ENCODE results near the gene LRP1B. TPM values are rescaled to one million over a fixed set of nuclear protein-coding genes. Genes with fewer than 3 reads are reported as not detected.

The LRP1B gene
- total RNA-seq, 6 experiments from 2014 or later: 0.06 to 1.7 (median 0.15) TPM; not detected in 1

DNA sequence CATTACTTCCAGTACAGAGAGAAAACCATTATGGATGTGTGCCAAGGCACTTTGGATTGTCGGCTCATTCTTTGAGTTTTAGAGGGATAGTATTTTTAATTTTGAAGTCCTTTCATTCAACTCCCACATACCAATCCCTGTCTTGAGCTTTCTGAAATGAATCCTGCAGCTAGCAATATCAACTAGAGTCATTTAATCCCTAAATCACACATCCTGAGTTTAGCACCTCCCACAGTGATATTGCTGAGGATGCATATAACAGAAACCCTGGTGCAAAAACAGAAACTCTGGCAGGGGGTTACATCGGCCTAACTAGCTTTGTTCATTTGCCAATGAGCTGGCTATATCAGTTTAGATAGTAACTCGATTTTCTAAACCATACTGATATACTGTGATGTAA lies 427.3 kb downstream of the LRP1B start:
- TF ChIP-seq POLR2A (IDR thresholded peaks at IDR 0.05): no peak
- TF ChIP-seq, protein P1, sequence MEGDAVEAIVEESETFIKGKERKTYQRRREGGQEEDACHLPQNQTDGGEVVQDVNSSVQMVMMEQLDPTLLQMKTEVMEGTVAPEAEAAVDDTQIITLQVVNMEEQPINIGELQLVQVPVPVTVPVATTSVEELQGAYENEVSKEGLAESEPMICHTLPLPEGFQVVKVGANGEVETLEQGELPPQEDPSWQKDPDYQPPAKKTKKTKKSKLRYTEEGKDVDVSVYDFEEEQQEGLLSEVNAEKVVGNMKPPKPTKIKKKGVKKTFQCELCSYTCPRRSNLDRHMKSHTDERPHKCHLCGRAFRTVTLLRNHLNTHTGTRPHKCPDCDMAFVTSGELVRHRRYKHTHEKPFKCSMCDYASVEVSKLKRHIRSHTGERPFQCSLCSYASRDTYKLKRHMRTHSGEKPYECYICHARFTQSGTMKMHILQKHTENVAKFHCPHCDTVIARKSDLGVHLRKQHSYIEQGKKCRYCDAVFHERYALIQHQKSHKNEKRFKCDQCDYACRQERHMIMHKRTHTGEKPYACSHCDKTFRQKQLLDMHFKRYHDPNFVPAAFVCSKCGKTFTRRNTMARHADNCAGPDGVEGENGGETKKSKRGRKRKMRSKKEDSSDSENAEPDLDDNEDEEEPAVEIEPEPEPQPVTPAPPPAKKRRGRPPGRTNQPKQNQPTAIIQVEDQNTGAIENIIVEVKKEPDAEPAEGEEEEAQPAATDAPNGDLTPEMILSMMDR (IDR thresholded peaks at IDR 0.05): no peak
- peaks cover 0 to 15% (median 2%) of the 10 kb centered on the region in 4 donors for H3K4me1 ChIP-seq
- H3K27ac ChIP-seq: no peak overlapping the region
- intact Hi-C loops (cut with DNase I): no loop called here
- H3K36me3 ChIP-seq: no peaks in the 10 kb centered on the region
- H3K9me3 ChIP-seq: no peaks in the 10 kb centered on the region
- no peaks in the 10 kb centered on the region for H3K27me3 ChIP-seq
- H3K4me3 ChIP-seq: no peak overlapping the region
- 50% methylated on average over 3 of the region's 3 CpGs for WGBS (ENCODE audit: insufficient coverage, low coverage, low lambda C conversion rate, missing lambda C conversion rate)
- no peak for DNase-seq
- ATAC-seq: no peak

DNA sequence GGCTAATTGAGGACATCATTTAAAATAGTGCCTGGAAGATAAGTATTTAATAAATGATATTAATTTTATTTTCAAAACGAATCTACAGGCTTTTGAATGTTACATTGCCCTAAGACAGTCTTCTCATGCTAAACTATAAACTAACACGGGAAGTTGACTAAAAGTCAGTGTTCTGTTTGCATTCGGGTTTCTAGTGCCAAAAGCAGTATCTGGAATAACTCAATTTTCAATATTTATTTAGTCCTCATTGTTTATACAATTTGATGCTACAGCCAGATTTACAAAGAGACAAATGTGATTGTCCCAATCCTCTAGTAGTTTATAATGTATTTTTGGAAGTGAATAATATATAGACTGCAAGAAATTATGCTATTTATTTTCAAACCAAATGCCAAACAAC lies 429.2 kb downstream of the LRP1B start:
- Histone ChIP-seq H3K27ac (no peak overlapping the region), H3K4me3 (no peak overlapping the region), H3K9me3 (no peaks in the 10 kb centered on the region), H3K4me1 (peaks cover 0 to 15% (median 2%) of the 10 kb centered on the region in 4 donors), H3K27me3 (no peaks in the 10 kb centered on the region), H3K36me3 (no peaks in the 10 kb centered on the region)
- no peak for TF ChIP-seq POLR2A (IDR thresholded peaks at IDR 0.05)
- TF ChIP-seq, protein P1 (IDR thresholded peaks at IDR 0.05): no peak
- ATAC-seq (peak; percentile 71 to 87 (median 84)), DNase-seq (no peak)
- intact Hi-C loops (cut with DNase I): no loop called here
- 13% methylated on average over 3 of the region's 3 CpGs for WGBS (ENCODE audit: insufficient coverage, low coverage, low lambda C conversion rate, missing lambda C conversion rate)

DNA sequence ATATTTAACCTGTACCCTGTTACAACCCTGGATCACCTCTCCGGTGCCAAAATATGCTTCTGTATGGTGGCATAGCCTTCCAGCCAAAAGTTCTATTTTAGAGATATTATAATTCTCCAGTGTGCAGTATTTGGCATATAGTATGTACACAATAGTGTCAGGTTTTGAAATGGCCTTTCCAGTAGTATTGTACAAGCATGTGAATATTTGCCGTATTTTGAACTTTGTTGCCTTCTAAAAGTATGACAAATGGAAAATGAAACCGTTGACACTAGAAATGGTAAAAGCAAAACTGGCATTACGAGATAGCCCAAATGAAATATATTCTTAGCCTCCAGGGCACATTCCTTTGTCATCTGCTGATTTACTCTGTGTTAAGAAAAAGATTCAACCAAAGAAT lies 431.2 kb downstream of the LRP1B start:
- no peaks in the 10 kb centered on the region for H3K27me3 ChIP-seq
- DNase-seq: no peak
- H3K36me3 ChIP-seq: no peaks in the 10 kb centered on the region
- peak overlapping the region in 1 of 3 donors; percentile 13 for H3K27ac ChIP-seq
- no peak for TF ChIP-seq POLR2A (IDR thresholded peaks at IDR 0.05)
- TF ChIP-seq, protein P1 (IDR thresholded peaks at IDR 0.05): no peak
- H3K4me3 ChIP-seq: no peak overlapping the region
- 65% methylated on average over 4 of the region's 4 CpGs for WGBS (ENCODE audit: insufficient coverage, low coverage, low lambda C conversion rate, missing lambda C conversion rate)
- no peaks in the 10 kb centered on the region for H3K9me3 ChIP-seq
- intact Hi-C loops (cut with DNase I): no loop called here
- ATAC-seq: peak in 2 of 4 donors; percentile 45 to 73
- H3K4me1 ChIP-seq: peaks cover 0 to 23% (median 2%) of the 10 kb centered on the region in 4 donors

DNA sequence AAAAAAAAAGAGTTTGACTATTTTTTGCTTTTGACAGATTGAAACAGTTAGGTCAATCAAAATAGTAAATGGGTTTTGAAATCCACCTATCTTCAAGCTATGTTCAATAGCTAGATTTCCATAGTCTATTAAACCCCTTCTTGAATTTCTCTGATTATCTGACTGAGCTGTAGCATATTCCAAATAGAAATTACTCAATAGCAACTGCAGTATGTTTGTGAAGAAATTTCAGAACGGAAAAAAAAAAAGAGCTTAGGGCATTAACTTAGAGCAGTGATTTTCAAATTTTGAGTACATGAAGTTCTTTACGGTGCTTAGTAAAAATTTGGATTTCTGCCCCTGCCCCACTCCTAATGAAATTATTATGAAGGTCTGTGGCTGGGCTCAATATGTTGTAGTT lies 432.3 kb downstream of the LRP1B start:
- no peak for TF ChIP-seq POLR2A (IDR thresholded peaks at IDR 0.05)
- TF ChIP-seq, protein P1 (IDR thresholded peaks at IDR 0.05): no peak
- Histone ChIP-seq H3K4me3 (no peak overlapping the region), H3K27me3 (no peaks in the 10 kb centered on the region), H3K9me3 (no peaks in the 10 kb centered on the region), H3K4me1 (peaks cover 0 to 27% (median 2%) of the 10 kb centered on the region in 4 donors), H3K36me3 (no peaks in the 10 kb centered on the region), H3K27ac (no peak overlapping the region)
- ATAC-seq (peak in 3 of 4 donors; percentile 11 to 55 (median 47)), DNase-seq (no peak)
- WGBS (ENCODE audit: insufficient coverage, low coverage, low lambda C conversion rate, missing lambda C conversion rate): 25% methylated on average over 2 of the region's 2 CpGs
- intact Hi-C loops (cut with DNase I): no loop called here

- DNase-seq (no peak), ATAC-seq (no peak)
- H3K9me3 ChIP-seq: no peaks in the 10 kb centered on the region
- no peak overlapping the region for H3K4me3 ChIP-seq
- WGBS (ENCODE audit: insufficient coverage, low coverage, low lambda C conversion rate, missing lambda C conversion rate): 80% methylated on average over 3 of the region's 3 CpGs
- TF ChIP-seq POLR2A (IDR thresholded peaks at IDR 0.05): no peak
- TF ChIP-seq, protein P1 (IDR thresholded peaks at IDR 0.05): no peak
- no peaks in the 10 kb centered on the region for H3K27me3 ChIP-seq
- intact Hi-C loops (cut with DNase I): no loop called here
- H3K36me3 ChIP-seq: no peaks in the 10 kb centered on the region
- no peak overlapping the region for H3K27ac ChIP-seq
- peaks cover 0 to 23% (median 2%) of the 10 kb centered on the region in 4 donors for H3K4me1 ChIP-seq
Observed at GRCh38 chr2:141697035-141697434, 433.8 kb downstream of the LRP1B start.

All from right lobe of liver (tissue), 6 donors.